CD4-positive, alpha-beta T cell treated with Interleukin-15 for 4 hours (primary cell): Measurements from ENCODE around the gene AVL9.

Experiments
- DNase-seq: peaks from one replicate; pipeline ENCODE4 v3.0.0-alpha.2; 2020; ENCODE audit warnings: low spot score

The AVL9 gene

GRCh38 chr7:32535162-32535702 is 39.9 kb downstream of the AVL9 start:
- DNase-seq: no peak

- DNase-seq: no peak
These were observed 40.7 kb downstream of the AVL9 start for GRCh38 chr7:32536016-32536415.

- DNase-seq: no peak
These were observed 41.3 kb downstream of the AVL9 start for GRCh38 chr7:32536585-32536984.

GRCh38 chr7:32537760-32538159 is 42.5 kb downstream of the AVL9 start:
- no peak for DNase-seq

GRCh38 chr7:32539366-32539765 is 44.1 kb downstream of the AVL9 start:
- no peak for DNase-seq

- no peak for DNase-seq
These were observed 44.7 kb downstream of the AVL9 start for GRCh38 chr7:32539919-32540531.

- DNase-seq: no peak
These were observed 47.3 kb downstream of the AVL9 start for GRCh38 chr7:32542595-32542994.

- DNase-seq: no peak
These were observed 64.2 kb downstream of the AVL9 start for GRCh38 chr7:32559480-32559879.

- no peak for DNase-seq
These were observed 64.8 kb downstream of the AVL9 start for GRCh38 chr7:32560075-32560474.

- DNase-seq: no peak
These were observed 66.3 kb downstream of the AVL9 start for GRCh38 chr7:32561613-32562012.

GRCh38 chr7:32564542-32564941 is 69.3 kb downstream of the AVL9 start:
- DNase-seq: no peak

GRCh38 chr7:32569388-32570289 is 74.3 kb downstream of the AVL9 start:
- DNase-seq: no peak

- no peak for DNase-seq
These were observed 77.9 kb downstream of the AVL9 start for GRCh38 chr7:32573110-32573687.

- no peak for DNase-seq
These were observed 79.3 kb downstream of the AVL9 start for GRCh38 chr7:32574626-32575025.

GRCh38 chr7:32577421-32577820 is 82.1 kb downstream of the AVL9 start:
- DNase-seq: no peak

GRCh38 chr7:32579776-32580175 is 84.5 kb downstream of the AVL9 start:
- DNase-seq: no peak

- DNase-seq: no peak
These were observed 85.4 kb downstream of the AVL9 start for GRCh38 chr7:32580646-32581045.

GRCh38 chr7:32582036-32582435 is 86.7 kb downstream of the AVL9 start:
- no peak for DNase-seq

- DNase-seq: no peak
These were observed 88.5 kb downstream of the AVL9 start for GRCh38 chr7:32583791-32584190.

- no peak for DNase-seq
These were observed 91.3 kb downstream of the AVL9 start for GRCh38 chr7:32586291-32587221.

- DNase-seq: no peak
These were observed 92.2 kb downstream of the AVL9 start for GRCh38 chr7:32587411-32587948.

GRCh38 chr7:32588657-32589056 is 93.4 kb downstream of the AVL9 start:
- no peak for DNase-seq
